ENCODE results near the gene FBXO34.
"Not testable (repeated sequence)": the region's sequence is repeated elsewhere in the genome, so short reads cannot be mapped to it uniquely, and the experiment has no call there.

FBXO34 gene

GRCh38 chr14:55328317-55328716, 57.1 kb downstream of the FBXO34 start:
- Histone ChIP-seq H2AFZ (ENCODE audit: low read depth, low read length) (no peak overlapping the region), H3K36me3 (ENCODE audit: insufficient read depth, low read length) (peaks cover 3% of the 10 kb centered on the region), H3K27me3 (ENCODE audit: insufficient read depth, low read length) (no peaks in the 10 kb centered on the region), H3K4me3 (ENCODE audit: low read length) (no peak overlapping the region), H3K4me1 (ENCODE audit: insufficient read depth, low read length) (peaks cover 9% of the 10 kb centered on the region), H3K9me3 (ENCODE audit: low read length) (peaks cover 2% of the 10 kb centered on the region)

- Histone ChIP-seq H3K27me3 (ENCODE audit: insufficient read depth, low read length) (no peaks in the 10 kb centered on the region), H3K9me3 (ENCODE audit: low read length) (no peaks in the 10 kb centered on the region), H3K4me1 (ENCODE audit: insufficient read depth, low read length) (no peaks in the 10 kb centered on the region), H3K4me3 (ENCODE audit: low read length) (no peak overlapping the region), H2AFZ (ENCODE audit: low read depth, low read length) (no peak overlapping the region), H3K36me3 (ENCODE audit: insufficient read depth, low read length) (peaks cover 3% of the 10 kb centered on the region)
Observed at GRCh38 chr14:55329999-55330710, 58.9 kb downstream of the FBXO34 start.

GRCh38 chr14:55332654-55333570, 61.7 kb downstream of the FBXO34 start:
- peaks cover 3% of the 10 kb centered on the region for H3K36me3 ChIP-seq (ENCODE audit: insufficient read depth, low read length)
- H3K4me1 ChIP-seq (ENCODE audit: insufficient read depth, low read length) = no peaks in the 10 kb centered on the region
- no peaks in the 10 kb centered on the region for H3K9me3 ChIP-seq (ENCODE audit: low read length)
- no peaks in the 10 kb centered on the region for H3K27me3 ChIP-seq (ENCODE audit: insufficient read depth, low read length)
- no peak overlapping the region for H3K4me3 ChIP-seq (ENCODE audit: low read length)
- H2AFZ ChIP-seq (ENCODE audit: low read depth, low read length) = no peak overlapping the region

GRCh38 chr14:55333711-55334485, 62.7 kb downstream of the FBXO34 start:
- H2AFZ ChIP-seq (ENCODE audit: low read depth, low read length) = no peak overlapping the region
- H3K4me1 ChIP-seq (ENCODE audit: insufficient read depth, low read length) = no peaks in the 10 kb centered on the region
- no peak overlapping the region for H3K4me3 ChIP-seq (ENCODE audit: low read length)
- H3K9me3 ChIP-seq (ENCODE audit: low read length) = no peaks in the 10 kb centered on the region
- H3K27me3 ChIP-seq (ENCODE audit: insufficient read depth, low read length) = no peaks in the 10 kb centered on the region
- H3K36me3 ChIP-seq (ENCODE audit: insufficient read depth, low read length) = peaks cover 3% of the 10 kb centered on the region

GRCh38 chr14:55336162-55336561, 64.9 kb downstream of the FBXO34 start:
- H2AFZ ChIP-seq (ENCODE audit: low read depth, low read length) = no peak overlapping the region
- H3K27me3 ChIP-seq (ENCODE audit: insufficient read depth, low read length) = no peaks in the 10 kb centered on the region
- H3K9me3 ChIP-seq (ENCODE audit: low read length) = no peaks in the 10 kb centered on the region
- H3K4me3 ChIP-seq (ENCODE audit: low read length) = no peak overlapping the region
- H3K4me1 ChIP-seq (ENCODE audit: insufficient read depth, low read length) = no peaks in the 10 kb centered on the region
- peaks cover 3% of the 10 kb centered on the region for H3K36me3 ChIP-seq (ENCODE audit: insufficient read depth, low read length)

GRCh38 chr14:55336691-55337090, 65.5 kb downstream of the FBXO34 start:
- Histone ChIP-seq H3K27me3 (ENCODE audit: insufficient read depth, low read length) (no peaks in the 10 kb centered on the region), H3K4me1 (ENCODE audit: insufficient read depth, low read length) (peaks cover 1% of the 10 kb centered on the region), H3K9me3 (ENCODE audit: low read length) (no peaks in the 10 kb centered on the region), H3K4me3 (ENCODE audit: low read length) (no peak overlapping the region), H2AFZ (ENCODE audit: low read depth, low read length) (no peak overlapping the region), H3K36me3 (ENCODE audit: insufficient read depth, low read length) (peaks cover 3% of the 10 kb centered on the region)

- no peaks in the 10 kb centered on the region for H3K27me3 ChIP-seq (ENCODE audit: insufficient read depth, low read length)
- no peaks in the 10 kb centered on the region for H3K9me3 ChIP-seq (ENCODE audit: low read length)
- no peaks in the 10 kb centered on the region for H3K36me3 ChIP-seq (ENCODE audit: insufficient read depth, low read length)
- no peak overlapping the region for H3K4me3 ChIP-seq (ENCODE audit: low read length)
- H2AFZ ChIP-seq (ENCODE audit: low read depth, low read length) = no peak overlapping the region
- H3K4me1 ChIP-seq (ENCODE audit: insufficient read depth, low read length) = peaks cover 8% of the 10 kb centered on the region
Observed at GRCh38 chr14:55339770-55340169, 68.5 kb downstream of the FBXO34 start.

GRCh38 chr14:55340482-55340881, 69.3 kb downstream of the FBXO34 start:
- Histone ChIP-seq H3K36me3 (ENCODE audit: insufficient read depth, low read length) (no peaks in the 10 kb centered on the region), H3K9me3 (ENCODE audit: low read length) (no peaks in the 10 kb centered on the region), H3K27me3 (ENCODE audit: insufficient read depth, low read length) (no peaks in the 10 kb centered on the region), H2AFZ (ENCODE audit: low read depth, low read length) (no peak overlapping the region), H3K4me1 (ENCODE audit: insufficient read depth, low read length) (peaks cover 8% of the 10 kb centered on the region), H3K4me3 (ENCODE audit: low read length) (no peak overlapping the region)

- Histone ChIP-seq H3K9me3 (ENCODE audit: low read length) (no peaks in the 10 kb centered on the region), H2AFZ (ENCODE audit: low read depth, low read length) (no peak overlapping the region), H3K36me3 (ENCODE audit: insufficient read depth, low read length) (no peaks in the 10 kb centered on the region), H3K4me3 (ENCODE audit: low read length) (no peak overlapping the region), H3K4me1 (ENCODE audit: insufficient read depth, low read length) (peaks cover 13% of the 10 kb centered on the region), H3K27me3 (ENCODE audit: insufficient read depth, low read length) (no peaks in the 10 kb centered on the region)
Observed at GRCh38 chr14:55341781-55342180, 70.6 kb downstream of the FBXO34 start.

GRCh38 chr14:55344582-55345163, 73.5 kb downstream of the FBXO34 start:
- H3K9me3 ChIP-seq (ENCODE audit: low read length); H2AFZ ChIP-seq (ENCODE audit: low read depth, low read length); H3K36me3 ChIP-seq (ENCODE audit: insufficient read depth, low read length); H3K4me3 ChIP-seq (ENCODE audit: low read length); H3K27me3 ChIP-seq (ENCODE audit: insufficient read depth, low read length): not testable (repeated sequence)
- peaks cover 20% of the 10 kb centered on the region for H3K4me1 ChIP-seq (ENCODE audit: insufficient read depth, low read length)

GRCh38 chr14:55347040-55347439, 75.8 kb downstream of the FBXO34 start:
- no peak overlapping the region for H3K4me3 ChIP-seq (ENCODE audit: low read length)

GRCh38 chr14:55347748-55348147, 76.5 kb downstream of the FBXO34 start:
- peaks cover 12% of the 10 kb centered on the region for H3K4me1 ChIP-seq (ENCODE audit: insufficient read depth, low read length)
- peaks cover 25% of the 10 kb centered on the region for H3K36me3 ChIP-seq (ENCODE audit: insufficient read depth, low read length)

More at GRCh38 chr14:55347040-55347439, 75.8 kb downstream of the FBXO34 start:
- no peak overlapping the region for H2AFZ ChIP-seq (ENCODE audit: low read depth, low read length)
- H3K9me3 ChIP-seq (ENCODE audit: low read length) = no peaks in the 10 kb centered on the region
- peaks cover 18% of the 10 kb centered on the region for H3K36me3 ChIP-seq (ENCODE audit: insufficient read depth, low read length)
- no peaks in the 10 kb centered on the region for H3K27me3 ChIP-seq (ENCODE audit: insufficient read depth, low read length)
- H3K4me1 ChIP-seq (ENCODE audit: insufficient read depth, low read length) = peaks cover 16% of the 10 kb centered on the region

More at GRCh38 chr14:55347748-55348147, 76.5 kb downstream of the FBXO34 start:
- Histone ChIP-seq H3K9me3 (ENCODE audit: low read length) (no peaks in the 10 kb centered on the region), H3K27me3 (ENCODE audit: insufficient read depth, low read length) (no peaks in the 10 kb centered on the region), H3K4me3 (ENCODE audit: low read length) (no peak overlapping the region), H2AFZ (ENCODE audit: low read depth, low read length) (no peak overlapping the region)

All from neuron (in vitro differentiated cells).